A673 (cell line): Measurements from ENCODE around the gene NMNAT3. TPM values are rescaled to one million over a fixed set of nuclear protein-coding genes. Genes with fewer than 3 reads are reported as not detected.

Experiments used
- BruUV-seq: library from RNA; stranded (reverse); fragments of 400-500 nt; replicated peaks from 2 replicates; lab custom pipeline; 2021; lab: Mats Ljungman, UMichigan
- CTCF ChIA-PET: fragments of 300-600 bp; sonication (Branson Sonifier 250); formaldehyde crosslinking; loops from one replicate; lab custom pipeline; 2022; ENCODE audit warnings: antibody characterized with exemption; lab: Charles Lee
- POLR2A ChIA-PET: fragments of 300-600 bp; sonication (Branson Sonifier 250); formaldehyde crosslinking; loops from one replicate; lab custom pipeline; 2022; ENCODE audit warnings: antibody characterized with exemption; ENCODE audit not compliant: low non-redundant PET; lab: Charles Lee
- DNase-seq: peaks from one replicate; pipeline ENCODE4 v3.0.0-alpha.2; 2015; ENCODE audit warnings: low spot score
- H3K27ac ChIP-seq: fragments of 200-600 bp; sonication (generic); 2 replicates; pipeline ENCODE4 v1.5.1; 2016; ENCODE audit warnings: mixed run types, low read depth, mild to moderate bottlenecking, mixed read lengths, antibody characterized with exemption, low read length; ENCODE audit not compliant: poor library complexity, severe bottlenecking
- H3K27me3 ChIP-seq: fragments of 200-600 bp; sonication (generic); replicated peaks from 2 replicates; pipeline ENCODE4 v1.6.1; 2017; ENCODE audit warnings: mixed run types, low read depth, mild to moderate bottlenecking, mixed read lengths, antibody characterized with exemption, low read length; ENCODE audit not compliant: insufficient read depth, poor library complexity
- H3K36me3 ChIP-seq: fragments of 200-600 bp; sonication (generic); 2 replicates; pipeline ENCODE4 v1.6.1; 2016; ENCODE audit warnings: mixed run types, mild to moderate bottlenecking, mixed read lengths, antibody characterized with exemption, low read length; ENCODE audit not compliant: insufficient read depth, poor library complexity, severe bottlenecking
- H3K4me1 ChIP-seq: fragments of 200-600 bp; sonication (generic); 2 replicates; pipeline ENCODE4 v1.6.1; 2017; ENCODE audit warnings: mixed run types, mild to moderate bottlenecking, mixed read lengths, antibody characterized with exemption, low read length; ENCODE audit not compliant: insufficient read depth, poor library complexity, severe bottlenecking
- H3K4me3 ChIP-seq: fragments of 200-600 bp; sonication (generic); 2 replicates; pipeline ENCODE4 v1.5.1; 2016; ENCODE audit warnings: low read depth, mixed run types, mild to moderate bottlenecking, mixed read lengths, low read length; ENCODE audit not compliant: poor library complexity, severe bottlenecking
- H3K9me3 ChIP-seq: fragments of 200-600 bp; sonication (generic); 2 replicates; pipeline ENCODE4 v1.6.1; 2016; ENCODE audit warnings: mixed run types, low read depth, mild to moderate bottlenecking, mixed read lengths, antibody characterized with exemption, low read length; ENCODE audit not compliant: poor library complexity, severe bottlenecking
- CTCF ChIP-seq: fragments of 300-800, 200-600 bp; sonication (generic); conservative IDR thresholded peaks from 2 replicates; pipeline ENCODE4 v1.5.1; 2017; ENCODE audit warnings: low read depth, mild to moderate bottlenecking, antibody characterized with exemption, low read length, moderate library complexity, mixed read lengths
- EZH2 ChIP-seq: fragments of 200-600 bp; sonication (generic); IDR thresholded peaks from 2 replicates; pipeline ENCODE4 v1.6.1; 2017; ENCODE audit warnings: borderline replicate concordance, low read depth, mild to moderate bottlenecking, mixed read lengths, antibody characterized with exemption, low read length; ENCODE audit not compliant: poor library complexity, severe bottlenecking
- intact Hi-C: fragments of 100-400 bp; cut with micrococcal nuclease; formaldehyde crosslinking; loops from one replicate; pipeline ENCODE4 v1.10.0; 2022; ENCODE audit not compliant: unreplicated experiment
- total RNA-seq: library from RNA; stranded (reverse); gene quantifications from 2 replicates; pipeline ENCODE4 v1.2.3, GENCODE V29; 2021

The NMNAT3 gene
- total RNA-seq, 1 experiment from 2014 or later = 1.9 TPM

- no peak for TF ChIP-seq CTCF
- no peak for TF ChIP-seq EZH2
- Histone ChIP-seq H3K4me1 (no peaks in the 10 kb centered on the region), H3K27ac (no peak overlapping the region), H3K27me3 (no peaks in the 10 kb centered on the region), H3K4me3 (no peak overlapping the region), H3K9me3 (no peaks in the 10 kb centered on the region), H3K36me3 (no peaks in the 10 kb centered on the region)
- no TSS peak for BruUV-seq
- no peak for DNase-seq
- CTCF ChIA-PET = interaction anchor here (0.6 kb wide), 1 partner anchor 1215 kb away, joined by 4 read pairs; no protein-coding TSS in a partner anchor
- intact Hi-C loops = no loop called here
- POLR2A ChIA-PET = no interaction called here
These were observed 156.6 kb downstream of the NMNAT3 start for GRCh38 chr3:139521144-139521543.

- TF ChIP-seq EZH2 (no peak), CTCF (peak; percentile 58)
- BruUV-seq = no TSS peak
- no peak overlapping the region for H3K27ac ChIP-seq
- intact Hi-C loops = no loop called here
- ChIA-PET POLR2A (no interaction called here), CTCF (interaction anchor here (0.6 to 1.1 kb wide), 2 partner anchors 42 to 1216 kb away, joined by 4 to 5 read pairs; no protein-coding TSS in a partner anchor)
- H3K36me3 ChIP-seq = no peaks in the 10 kb centered on the region
- H3K4me1 ChIP-seq = no peaks in the 10 kb centered on the region
- DNase-seq = peak; percentile 51
- no peak overlapping the region for H3K4me3 ChIP-seq
- no peaks in the 10 kb centered on the region for H3K9me3 ChIP-seq
- no peaks in the 10 kb centered on the region for H3K27me3 ChIP-seq
These were observed 157.6 kb downstream of the NMNAT3 start for GRCh38 chr3:139519998-139520737.

- H3K9me3 ChIP-seq = no peaks in the 10 kb centered on the region
- H3K4me1 ChIP-seq = no peaks in the 10 kb centered on the region
- H3K27ac ChIP-seq = no peak overlapping the region
- TF ChIP-seq CTCF (no peak), EZH2 (no peak)
- DNase-seq = no peak
- no peak overlapping the region for H3K4me3 ChIP-seq
- no peaks in the 10 kb centered on the region for H3K27me3 ChIP-seq
- ChIA-PET CTCF (interaction anchor here (1.1 kb wide), 1 partner anchor 43 kb away, joined by 5 read pairs; no protein-coding TSS in a partner anchor), POLR2A (no interaction called here)
- intact Hi-C loops = no loop called here
- BruUV-seq = no TSS peak
- H3K36me3 ChIP-seq = no peaks in the 10 kb centered on the region
These were observed 158.6 kb downstream of the NMNAT3 start for GRCh38 chr3:139518926-139519842.
